Neural cell (in vitro differentiated cells): ENCODE data around the gene ELK4. TPM values are rescaled to one million over a fixed set of nuclear protein-coding genes. Genes with fewer than 3 reads are reported as not detected.

ENCODE experiments used
- H2AFZ ChIP-seq: fragments of 200-600, 300-800 bp; sonication (generic), shearing (Covaris generic); 2 replicates; pipeline ENCODE4 v1.6.0; 2014; ENCODE audit warnings: low read depth, mild to moderate bottlenecking, antibody characterized with exemption, low read length, moderate library complexity
- H3F3A ChIP-seq: fragments of 200-600 bp; shearing (Covaris generic); 2 replicates; pipeline ENCODE4 v1.6.1; 2016; ENCODE audit warnings: mild to moderate bottlenecking, moderate library complexity, mixed read lengths, antibody characterized with exemption, low read length; ENCODE audit not compliant: insufficient read depth, poor library complexity, severe bottlenecking
- H3K27ac ChIP-seq: fragments of 200-600, 300-800 bp; sonication (generic), shearing (Covaris generic); 2 replicates; pipeline ENCODE4 v1.5.1; 2014; ENCODE audit warnings: mild to moderate bottlenecking, low read length, moderate library complexity
- H3K27me3 ChIP-seq: fragments of 300-800, 200-600 bp; sonication (generic), shearing (Covaris generic); 2 replicates; pipeline ENCODE4 v1.6.0; 2014; ENCODE audit warnings: mild to moderate bottlenecking, low read depth, low read length, moderate library complexity; ENCODE audit not compliant: insufficient read depth
- H3K36me3 ChIP-seq: fragments of 300-800, 200-600 bp; sonication (generic), shearing (Covaris generic); 2 replicates; pipeline ENCODE4 v1.5.1; 2014; ENCODE audit warnings: mild to moderate bottlenecking, antibody characterized with exemption, low read length, moderate library complexity; ENCODE audit not compliant: insufficient read depth
- H3K4me2 ChIP-seq: fragments of 300-800, 200-600 bp; sonication (generic), shearing (Covaris generic); 2 replicates; pipeline ENCODE4 v1.6.0; 2014; ENCODE audit warnings: mild to moderate bottlenecking, low read length
- H3K4me3 ChIP-seq: fragments of 300-800, 200-600 bp; sonication (generic), shearing (Covaris generic); 2 replicates; pipeline ENCODE4 v1.5.1; 2014; ENCODE audit warnings: mild to moderate bottlenecking, low read length, moderate library complexity
- H3K79me2 ChIP-seq: fragments of 200-600 bp; shearing (Covaris generic); replicated peaks from 2 replicates; pipeline ENCODE4 v1.6.0; 2014; ENCODE audit warnings: mild to moderate bottlenecking, low read length, moderate library complexity; ENCODE audit not compliant: insufficient read depth
- H3K9ac ChIP-seq: fragments of 300-800, 200-600 bp; sonication (generic), shearing (Covaris generic); 2 replicates; pipeline ENCODE4 v1.6.1; 2016; ENCODE audit warnings: mild to moderate bottlenecking, low read length, mixed read lengths
- H3K9me2 ChIP-seq: fragments of 200-600 bp; shearing (Covaris generic); 2 replicates; pipeline ENCODE4 v1.6.1; 2016; ENCODE audit warnings: mild to moderate bottlenecking, low read length, mixed read lengths; ENCODE audit not compliant: insufficient read depth
- H3K9me3 ChIP-seq: fragments of 200-600, 300-800 bp; sonication (generic), shearing (Covaris generic); 2 replicates; pipeline ENCODE4 v1.6.1; 2016; ENCODE audit warnings: mild to moderate bottlenecking, mixed run types, low read length, moderate library complexity, mixed read lengths
- H4K20me1 ChIP-seq: fragments of 200-600 bp; shearing (Covaris generic); 2 replicates; pipeline ENCODE4 v1.6.1; 2016; ENCODE audit warnings: mild to moderate bottlenecking, mixed run types; ENCODE audit not compliant: insufficient read depth
- CTCF ChIP-seq: fragments of 450-650 bp; IDR thresholded peaks from 2 replicates; pipeline ENCODE4 v1.5.1; 2014; ENCODE audit warnings: antibody characterized with exemption, mild to moderate bottlenecking, moderate library complexity; ENCODE audit not compliant: poor library complexity, severe bottlenecking
- EP300 ChIP-seq: fragments of 450-650 bp; conservative IDR thresholded peaks from 2 replicates; pipeline ENCODE4 v1.6.1; 2014; ENCODE audit warnings: antibody characterized with exemption, mild to moderate bottlenecking, moderate library complexity; ENCODE audit not compliant: poor library complexity, severe bottlenecking
- EZH2 ChIP-seq: fragments of 200-600, 300-800 bp; shearing (Covaris generic), sonication (generic); IDR thresholded peaks from 2 replicates; pipeline ENCODE4 v1.6.1; 2014; ENCODE audit warnings: antibody characterized with exemption, low read length, borderline replicate concordance, mild to moderate bottlenecking; ENCODE audit not compliant: insufficient read depth, poor library complexity, severe bottlenecking
- MXI1 ChIP-seq: fragments of 450-650 bp; conservative IDR thresholded peaks from 2 replicates; pipeline ENCODE4 v1.6.1; 2014; ENCODE audit warnings: antibody characterized with exemption, mild to moderate bottlenecking; ENCODE audit not compliant: poor library complexity, severe bottlenecking
- POLR2AphosphoS5 ChIP-seq: IDR thresholded peaks from 2 replicates; pipeline ENCODE4 v1.6.1; 2012
- RAD21 ChIP-seq: fragments of 450-650 bp; conservative IDR thresholded peaks from 2 replicates; pipeline ENCODE4 v1.6.1; 2014; ENCODE audit warnings: antibody characterized with exemption, mild to moderate bottlenecking, moderate library complexity
- REST ChIP-seq: IDR thresholded peaks from 2 replicates; pipeline ENCODE4 v1.6.1; 2012; ENCODE audit warnings: borderline replicate concordance
- SMC3 ChIP-seq: fragments of 450-650 bp; conservative IDR thresholded peaks from 2 replicates; pipeline ENCODE4 v1.6.1; 2014; ENCODE audit warnings: antibody characterized with exemption, mild to moderate bottlenecking, moderate library complexity; ENCODE audit not compliant: poor library complexity
- TAF1 ChIP-seq: IDR thresholded peaks from 2 replicates; pipeline ENCODE4 v1.6.1; 2012; ENCODE audit warnings: low read depth
- polyA plus RNA-seq: library from polyadenylated mRNA; depleted of rRNA; stranded (reverse); fragments of >200 nt; gene quantifications from 2 replicates; pipeline ENCODE4 v1.2.3, GENCODE V29; 2014

Gene ELK4
- polyA plus RNA-seq, 1 donor from 2014 or later = 10.0 TPM

- no peak for TF ChIP-seq EZH2
- TF ChIP-seq POLR2AphosphoS5 = no peak
- no peak for TF ChIP-seq MXI1
- TF ChIP-seq CTCF = no peak
- no peak for TF ChIP-seq SMC3
- TF ChIP-seq RAD21 = no peak
- TF ChIP-seq EP300 = no peak
- no peak for TF ChIP-seq TAF1
- TF ChIP-seq REST = no peak
- Histone ChIP-seq H3K36me3 (no peaks in the 10 kb centered on the region), H3K9me2 (no peaks in the 10 kb centered on the region), H4K20me1 (no peaks in the 10 kb centered on the region), H3K9me3 (no peaks in the 10 kb centered on the region), H3K4me3 (peak overlapping the region; percentile 76), H3K4me2 (peak overlapping the region; percentile 88), H3K27ac (peak overlapping the region; percentile 79), H2AFZ (peak overlapping the region; percentile 53), H3K79me2 (peaks cover 31% of the 10 kb centered on the region), H3K9ac (peak overlapping the region; percentile 76), H3F3A (no peaks in the 10 kb centered on the region), H3K27me3 (no peaks in the 10 kb centered on the region)
Observed at GRCh38 chr1:205632669-205633169, 908 bp upstream of the ELK4 start.

- H3F3A ChIP-seq = no peaks in the 10 kb centered on the region
- H3K27me3 ChIP-seq = no peaks in the 10 kb centered on the region
- peak overlapping the region; percentile 76 for H3K9ac ChIP-seq
- peak; percentile 88 for TF ChIP-seq MXI1
- no peak for TF ChIP-seq POLR2AphosphoS5
- peak overlapping the region; percentile 88 for H3K4me3 ChIP-seq
- no peaks in the 10 kb centered on the region for H3K9me3 ChIP-seq
- H3K4me2 ChIP-seq = peak overlapping the region; percentile 69
- peak overlapping the region; percentile 15 for H2AFZ ChIP-seq
- H3K27ac ChIP-seq = peak overlapping the region; percentile 69
- H3K9me2 ChIP-seq = no peaks in the 10 kb centered on the region
- H3K36me3 ChIP-seq = no peaks in the 10 kb centered on the region
- H3K79me2 ChIP-seq = peaks cover 34% of the 10 kb centered on the region
- no peaks in the 10 kb centered on the region for H4K20me1 ChIP-seq
Observed at GRCh38 chr1:205631010-205631767, 622 bp downstream of the ELK4 start.
